Kidney tubule cell (primary cell): ENCODE results near the gene EML1.

Experiments used
- DNase-seq: peaks from one replicate; pipeline ENCODE4 v3.0.0-alpha.2; 2018; ENCODE audit warnings: low spot score

The EML1 gene

GRCh38 chr14:99831303-99831702, 38.1 kb downstream of the EML1 start:
- DNase-seq = no peak

- DNase-seq = no peak
Measured at GRCh38 chr14:99831903-99832685, 38.9 kb downstream of the EML1 start.

- DNase-seq = no peak
Measured at GRCh38 chr14:99837822-99838221, 44.6 kb downstream of the EML1 start.

GRCh38 chr14:99838639-99839134, 45.5 kb downstream of the EML1 start:
- peak; percentile 25 for DNase-seq

- DNase-seq = no peak
Measured at GRCh38 chr14:99839696-99840095, 46.5 kb downstream of the EML1 start.

GRCh38 chr14:99840265-99840664, 47.1 kb downstream of the EML1 start:
- DNase-seq = no peak

GRCh38 chr14:99840774-99841305, 47.6 kb downstream of the EML1 start:
- no peak for DNase-seq

- no peak for DNase-seq
Measured at GRCh38 chr14:99841436-99842071, 48.3 kb downstream of the EML1 start.

GRCh38 chr14:99842141-99842540, 48.9 kb downstream of the EML1 start:
- DNase-seq = no peak

- no peak for DNase-seq
Measured at GRCh38 chr14:99846808-99847207, 53.6 kb downstream of the EML1 start.

GRCh38 chr14:99850709-99851108, 57.5 kb downstream of the EML1 start:
- no peak for DNase-seq

GRCh38 chr14:99852578-99852977, 59.4 kb downstream of the EML1 start:
- DNase-seq = no peak

- DNase-seq = no peak
Measured at GRCh38 chr14:99853206-99853605, 60.0 kb downstream of the EML1 start.

GRCh38 chr14:99854831-99855230, 61.6 kb downstream of the EML1 start:
- DNase-seq = no peak

GRCh38 chr14:99855271-99855670, 62.1 kb downstream of the EML1 start:
- DNase-seq = no peak

- DNase-seq = no peak
Measured at GRCh38 chr14:99857551-99857950, 64.3 kb downstream of the EML1 start.

GRCh38 chr14:99860219-99860618, 67.0 kb downstream of the EML1 start:
- no peak for DNase-seq

GRCh38 chr14:99862136-99862535, 68.9 kb downstream of the EML1 start:
- no peak for DNase-seq

- DNase-seq = no peak
Measured at GRCh38 chr14:99863059-99863458, 69.8 kb downstream of the EML1 start.

- DNase-seq = no peak
Measured at GRCh38 chr14:99865408-99865807, 72.2 kb downstream of the EML1 start.

- DNase-seq = no peak
Measured at GRCh38 chr14:99870617-99871016, 77.4 kb downstream of the EML1 start.

- no peak for DNase-seq
Measured at GRCh38 chr14:99871771-99872170, 78.6 kb downstream of the EML1 start.

GRCh38 chr14:99872786-99873440, 79.7 kb downstream of the EML1 start:
- DNase-seq = no peak
